Small intestine (tissue), 7 donors: ENCODE measurements around the gene GOLGA8J. TPM values are rescaled to one million over a fixed set of nuclear protein-coding genes. Genes with fewer than 3 reads are reported as not detected.
"Not testable (repeated sequence)": the region's sequence is repeated elsewhere in the genome, so short reads cannot be mapped to it uniquely, and the experiment has no call there.

ENCODE experiments used
- DNase-seq, 2 donors: peaks; one replicate each; pipeline versions ENCODE4 v3.0.0 to v3.0.0-alpha.2; 2013
- FAIRE-seq: peaks from 2 replicates; lab custom pipeline; 2012; peaks lifted over from hg19 to GRCh38; lab: Jason Lieb, UNC
- H3K27ac ChIP-seq, 3 donors: one replicate each; pipeline ENCODE4 v1.5.1; 2013; ENCODE audit warnings: low read length in 2 of 3, mild to moderate bottlenecking in 2 of 3, control low read depth in 1 of 3, inconsistent platforms in 1 of 3, low read depth in 1 of 3, moderate library complexity in 1 of 3
- H3K27me3 ChIP-seq, 3 donors: one replicate each; pipeline ENCODE4 v1.6.1; 2013; ENCODE audit warnings: low read length in 3 of 3, inconsistent platforms in 1 of 3; ENCODE audit not compliant: control insufficient read depth in 3 of 3, insufficient read depth in 3 of 3
- H3K36me3 ChIP-seq, 3 donors: one replicate each; pipeline ENCODE4 v1.6.1; 2013; ENCODE audit warnings: low read length in 3 of 3, inconsistent platforms in 1 of 3, low read depth in 1 of 3, mild to moderate bottlenecking in 1 of 3, moderate library complexity in 1 of 3; ENCODE audit not compliant: control insufficient read depth in 3 of 3, insufficient read depth in 2 of 3
- H3K4me1 ChIP-seq, 3 donors: one replicate each; pipeline ENCODE4 v1.6.1; 2013; ENCODE audit warnings: low read length in 2 of 3, inconsistent platforms in 1 of 3, low read depth in 1 of 3, mild to moderate bottlenecking in 1 of 3, moderate library complexity in 1 of 3; ENCODE audit not compliant: control insufficient read depth in 3 of 3, insufficient read depth in 2 of 3
- H3K4me3 ChIP-seq, 3 donors: one replicate each; pipeline ENCODE4 v1.5.1; 2013; ENCODE audit warnings: low read length in 3 of 3, control low read depth in 1 of 3, inconsistent platforms in 1 of 3, low read depth in 1 of 3, mild to moderate bottlenecking in 1 of 3, moderate library complexity in 1 of 3
- H3K9me3 ChIP-seq, 2 donors: one replicate each; pipeline ENCODE4 v1.6.1; 2013; ENCODE audit warnings: low read depth in 1 of 2, low read length in 1 of 2; ENCODE audit not compliant: control insufficient read depth in 2 of 2, insufficient read depth in 1 of 2
- WGBS, 3 donors: extraction: QIAGEN DNeasy Blood & Tissue Kit; methylation state at CpG; one replicate each; pipeline ENCODE4 v1.1.7; 2013; 5-methylcytosine and 5-hydroxymethylcytosine counted together
- polyA plus RNA-seq, 4 donors: library from polyadenylated mRNA; stranded (reverse) in 3 of 4; unstranded in 1 of 4; fragments of 200-250 nt in 3 of 4; fragments of 120-200 nt in 1 of 4; gene quantifications; one replicate each; pipeline versions ENCODE4 v1.2.1 to v1.2.3, GENCODE V29; 2013
- donor health status: healthy with polysubstance abuse.
- donor health status: control.
- donor health status: control.
- donor health status: Bipolar disorder and iron deficiency.
- donor health status: healthy.

GOLGA8J gene
- polyA plus RNA-seq, 4 donors = 0.27 TPM; not detected in 3

GRCh38 chr15:30102890-30103289, 20.1 kb downstream of the GOLGA8J start:
- H3K4me3 ChIP-seq, H3K4me1 ChIP-seq, DNase-seq, H3K9me3 ChIP-seq, FAIRE-seq, H3K36me3 ChIP-seq, H3K27ac ChIP-seq, H3K27me3 ChIP-seq: not testable (repeated sequence)
- no CpG with 5 or more reads among the region's 12 CpGs for WGBS, 3 donors

GRCh38 chr15:30103941-30104507, 21.3 kb downstream of the GOLGA8J start:
- H3K4me3 ChIP-seq, H3K36me3 ChIP-seq, DNase-seq, H3K27me3 ChIP-seq, H3K9me3 ChIP-seq, FAIRE-seq, H3K4me1 ChIP-seq, H3K27ac ChIP-seq: not testable (repeated sequence)
- WGBS, 3 donors = 2 to 6% (median 3%) methylated on average over 8 to 24 of the region's 42 CpGs

- H3K4me1 ChIP-seq, FAIRE-seq, H3K36me3 ChIP-seq, DNase-seq, H3K4me3 ChIP-seq, H3K27ac ChIP-seq, H3K27me3 ChIP-seq, H3K9me3 ChIP-seq: not testable (repeated sequence)
- WGBS, 3 donors = no CpG with 5 or more reads among the region's 4 CpGs
These were observed 27.8 kb downstream of the GOLGA8J start for GRCh38 chr15:30110591-30110990.

- H3K27me3 ChIP-seq, DNase-seq, H3K9me3 ChIP-seq, H3K4me1 ChIP-seq, H3K4me3 ChIP-seq, FAIRE-seq, H3K36me3 ChIP-seq, H3K27ac ChIP-seq: not testable (repeated sequence)
- WGBS, 3 donors = 5 to 8% (median 5%) methylated on average over 1 of the region's 2 CpGs
These were observed 47.3 kb downstream of the GOLGA8J start for GRCh38 chr15:30130066-30130465.

- DNase-seq, H3K4me3 ChIP-seq, H3K27me3 ChIP-seq, FAIRE-seq, H3K36me3 ChIP-seq, H3K9me3 ChIP-seq, H3K4me1 ChIP-seq, H3K27ac ChIP-seq: not testable (repeated sequence)
- WGBS, 3 donors = no CpG with 5 or more reads among the region's 7 CpGs
These were observed 52.0 kb downstream of the GOLGA8J start, which contains the start of gene GOLGA8T for GRCh38 chr15:30134751-30135150. Gene GOLGA8T (plus strand): TSS chr15:30135051. CDS start chr15:30135149, 98 bp downstream.

Other genes with a start within 250 kb of the GOLGA8J start
- gene GOLGA8T, start 52.1 kb downstream of the GOLGA8J start, polyA plus RNA-seq = under 1 TPM in 2 of 4 donors, not detected in 2; 0.04 to 0.87 TPM